Right cardiac atrium (tissue), 5 donors: ENCODE data around the gene UVRAG. TPM values are rescaled to one million over a fixed set of nuclear protein-coding genes. Genes with fewer than 3 reads are reported as not detected.

Experiments used
- ATAC-seq, 2 donors: fragments of 200-7000 bp; cut with Tn5 transposase; one replicate each; pipeline versions ENCODE4 v1.8.0 to v1.9.1; 2020; ENCODE audit warnings: moderate library complexity in 2 of 2, mild to moderate bottlenecking in 1 of 2
- DNase-seq, 3 donors: peaks; one replicate each; pipeline ENCODE4 v3.0.0-alpha.2; 2020
- H3K27ac ChIP-seq: one replicate; pipeline ENCODE4 v1.5.1; 2013; ENCODE audit warnings: mild to moderate bottlenecking, low read length, control low read depth, moderate library complexity
- H3K27me3 ChIP-seq: one replicate; pipeline ENCODE4 v1.6.1; 2013; ENCODE audit not compliant: control insufficient read depth, insufficient read depth
- H3K4me1 ChIP-seq: one replicate; pipeline ENCODE4 v1.6.1; 2013; ENCODE audit warnings: low read length; ENCODE audit not compliant: control insufficient read depth, insufficient read depth
- H3K4me3 ChIP-seq: one replicate; pipeline ENCODE4 v1.5.1; 2013; ENCODE audit warnings: low read length, control low read depth
- H3K9me3 ChIP-seq: one replicate; pipeline ENCODE4 v1.6.1; 2013; ENCODE audit warnings: low read length; ENCODE audit not compliant: control insufficient read depth
- WGBS: extraction: QIAGEN DNeasy Blood & Tissue Kit; methylation state at CpG from one replicate; pipeline ENCODE4 v1.1.7; 2013; 5-methylcytosine and 5-hydroxymethylcytosine counted together
- intact Hi-C, 4 donors: fragments of 100-400 bp; cut with DNase I; formaldehyde crosslinking; loops; one replicate each; pipeline versions ENCODE4 v1.11.0 to v1.14.0; 2022 to 2023
- polyA plus RNA-seq: library from polyadenylated mRNA; stranded (reverse); fragments of 200-250 nt; gene quantifications from one replicate; pipeline ENCODE4 v1.2.3, GENCODE V29; 2013
- total RNA-seq, 4 donors: library from RNA; stranded (reverse); fragmentation: NEBNext Ultra II Directional; extraction: Animal tissue kit (Norgen Biotek cat#: 25700); gene quantifications; one replicate each; pipeline ENCODE4 v1.2.1, GENCODE V29; 2021
- donor health status: healthy with polysubstance abuse.
- donor health status: DM: no; HTN: yes; CAD: no.
- donor health status: DM: no; HTN: no; CAD: no.
- donor health status: DM: no; HTN: yes; CAD: no; lungs with severe emphysema.
- donor health status: DM: yes; HTN: yes; CAD: no.

UVRAG gene
- total and polyA plus RNA-seq, 5 donors, result 5.5 to 18.5 (median 13.9) TPM

DNA sequence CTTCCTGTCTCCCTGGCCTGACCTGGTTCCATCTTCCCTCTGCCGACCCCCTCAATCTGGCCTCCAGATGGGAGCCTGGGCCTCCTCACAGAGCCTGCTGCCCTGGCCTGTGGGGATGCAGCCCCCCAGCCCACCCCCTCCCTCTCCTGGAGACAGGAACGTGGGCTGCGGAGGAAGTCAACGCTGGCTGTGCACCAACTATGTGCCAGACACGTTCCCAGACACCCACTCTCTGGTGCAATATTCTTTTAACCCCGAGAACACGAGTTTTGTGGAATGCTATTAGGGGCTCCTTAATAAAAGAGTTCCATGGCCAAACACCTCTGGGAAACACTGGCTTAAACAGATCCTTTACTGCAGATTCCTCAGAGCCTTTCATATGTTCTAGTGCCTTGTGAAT lies 375.4 kb downstream of the UVRAG start:
- intact Hi-C loops, result no loop called here
- ATAC-seq, result no peak
- WGBS, result 16% methylated on average over 7 of the region's 7 CpGs

More for the DNA sequence above, 375.4 kb downstream of the UVRAG start:
- no peak for DNase-seq
- H3K27me3 ChIP-seq, result no peaks in the 10 kb centered on the region
- H3K27ac ChIP-seq, result no peak overlapping the region
- H3K4me1 ChIP-seq, result peaks cover 2% of the 10 kb centered on the region
- H3K9me3 ChIP-seq, result no peaks in the 10 kb centered on the region
- no peak overlapping the region for H3K4me3 ChIP-seq

Other genes starting within 250 kb of the UVRAG start
- gene MAP6, start 146.2 kb upstream of the UVRAG start, total RNA-seq, result 1 to 10 TPM; 5.9 to 8.9 (median 7.4) TPM
- 3.8 TPM for gene MAP6, start 146.2 kb upstream of the UVRAG start, polyA plus RNA-seq
- gene MOGAT2, start 97.4 kb upstream of the UVRAG start, total RNA-seq, result under 1 TPM in 1 of 4 donors, not detected in 3; 0.17 TPM
- gene MOGAT2, start 97.4 kb upstream of the UVRAG start, polyA plus RNA-seq, result 0.11 TPM
- gene DGAT2, start 46.4 kb upstream of the UVRAG start, total RNA-seq, result 10 to 100 TPM in 2 of 4 donors, 1 to 10 TPM in 2; 5.7 to 18.0 (median 10.4) TPM
- gene DGAT2, start 46.4 kb upstream of the UVRAG start, polyA plus RNA-seq, result 23.4 TPM